Spleen (tissue), 11 donors: ENCODE data around the gene EIF4G1. TPM values are rescaled to one million over a fixed set of nuclear protein-coding genes. Genes with fewer than 3 reads are reported as not detected.

Source experiments
- DNase-seq: peaks from one replicate; pipeline ENCODE4 v3.0.0-alpha.2; 2020
- H3K27ac ChIP-seq, 8 donors: fragments of 200-600 bp; sonication (generic) in 7 of 8; 1 replicate in 4 of 8; 2 replicates in 4 of 8; pipeline versions ENCODE4 v1.5.0 to v1.8.0; 2016 to 2021; ENCODE audit warnings: inconsistent platforms in 4 of 8, mild to moderate bottlenecking in 4 of 8, moderate library complexity in 1 of 8
- H3K27me3 ChIP-seq, 7 donors: fragments of 200-600 bp; sonication (generic) in 6 of 7; replicated peaks in 1 of 7; 1 replicate in 4 of 7; 2 replicates in 3 of 7; pipeline versions ENCODE4 v1.5.0 to v1.8.0; 2016 to 2021; ENCODE audit warnings: inconsistent platforms in 3 of 7, mild to moderate bottlenecking in 1 of 7
- H3K36me3 ChIP-seq, 6 donors: fragments of 200-600 bp; sonication (generic) in 5 of 6; 1 replicate in 4 of 6; 2 replicates in 2 of 6; pipeline versions ENCODE4 v1.5.0 to v1.8.0; 2016 to 2021; ENCODE audit warnings: inconsistent platforms in 2 of 6
- H3K4me1 ChIP-seq, 6 donors: fragments of 200-600 bp; sonication (generic) in 5 of 6; 1 replicate in 3 of 6; 2 replicates in 3 of 6; pipeline versions ENCODE4 v1.5.0 to v1.8.0; 2016 to 2021; ENCODE audit warnings: inconsistent platforms in 3 of 6
- H3K4me3 ChIP-seq, 8 donors: fragments of 200-600 bp; sonication (generic) in 7 of 8; 1 replicate in 4 of 8; 2 replicates in 4 of 8; pipeline versions ENCODE4 v1.5.0 to v1.8.0; 2016 to 2021; ENCODE audit warnings: inconsistent platforms in 4 of 8, mild to moderate bottlenecking in 4 of 8, moderate library complexity in 2 of 8
- H3K9me3 ChIP-seq, 8 donors: fragments of 200-600 bp; sonication (generic) in 7 of 8; 1 replicate in 4 of 8; 2 replicates in 4 of 8; pipeline versions ENCODE4 v1.5.0 to v1.8.0; 2016 to 2021; ENCODE audit warnings: inconsistent platforms in 4 of 8
- CTCF ChIP-seq, 11 experiments: fragments of 200-600 bp in 7 of 11; fragments of 450-650 bp in 4 of 11; sonication (generic) in 4 of 11; IDR thresholded peaks in 8 of 11; conservative IDR thresholded peaks in 3 of 11; 1 replicate in 7 of 11; 2 replicates in 4 of 11; pipeline versions ENCODE4 v1.4.0 to v1.8.0; 2016 to 2021; ENCODE audit warnings: antibody characterized with exemption in 11 of 11, inconsistent platforms in 4 of 11, mild to moderate bottlenecking in 1 of 11
- POLR2A ChIP-seq, 3 donors: fragments of 450-650 bp; IDR thresholded peaks; one replicate each; pipeline ENCODE4 v1.5.1; 2017; ENCODE audit warnings: antibody characterized with exemption in 3 of 3, mild to moderate bottlenecking in 1 of 3
- POLR2AphosphoS5 ChIP-seq, 3 donors: sonication (generic); formaldehyde crosslinking; IDR thresholded peaks; one replicate each; pipeline ENCODE4 v1.5.1; 2017; ENCODE audit warnings: antibody characterized with exemption in 3 of 3
- WGBS, 5 donors: extraction: QIAGEN DNeasy Blood & Tissue Kit in 3 of 5; methylation state at CpG; one replicate each; pipeline versions ENCODE4 v1.1.5 to v1.1.7; 2013 to 2018; 5-methylcytosine and 5-hydroxymethylcytosine counted together
- intact Hi-C: fragments of 100-400 bp; cut with DNase I; formaldehyde crosslinking; loops from one replicate; pipeline ENCODE4 v1.15.0; 2023; ENCODE audit warnings: low total_unique reads
- polyA plus RNA-seq, 3 donors: library from polyadenylated mRNA; stranded (reverse); fragments of 200-250 nt; gene quantifications; one replicate each; pipeline ENCODE4 v1.2.1, GENCODE V29; 2013
- total RNA-seq, 7 donors: library from RNA; depleted of rRNA in 3 of 7; stranded (reverse); fragments of >200 nt in 3 of 7; fragmentation: NEBNext Ultra II Directional in 4 of 7; extraction: Animal tissue kit (Norgen Biotek cat#: 25700) in 4 of 7; gene quantifications; one replicate each; pipeline versions ENCODE4 v1.1.0 to v1.2.1, GENCODE V29; 2016 to 2021
- donor health status: healthy with polysubstance abuse.
- donor health status: DM: no; HTN: no; CAD: no; lungs with moderate emphysema.
- donor health status: DM: no; HTN: no; CAD: no.
- donor health status: Bipolar disorder and iron deficiency.
- donor health status: healthy.
- donor health status: DM: no; HTN: no; CAD: no.
- donor health status: DM: yes; HTN: yes; CAD: no.

The EIF4G1 gene
- total and polyA plus RNA-seq, 10 donors = 83.4 to 294 (median 230) TPM

DNA sequence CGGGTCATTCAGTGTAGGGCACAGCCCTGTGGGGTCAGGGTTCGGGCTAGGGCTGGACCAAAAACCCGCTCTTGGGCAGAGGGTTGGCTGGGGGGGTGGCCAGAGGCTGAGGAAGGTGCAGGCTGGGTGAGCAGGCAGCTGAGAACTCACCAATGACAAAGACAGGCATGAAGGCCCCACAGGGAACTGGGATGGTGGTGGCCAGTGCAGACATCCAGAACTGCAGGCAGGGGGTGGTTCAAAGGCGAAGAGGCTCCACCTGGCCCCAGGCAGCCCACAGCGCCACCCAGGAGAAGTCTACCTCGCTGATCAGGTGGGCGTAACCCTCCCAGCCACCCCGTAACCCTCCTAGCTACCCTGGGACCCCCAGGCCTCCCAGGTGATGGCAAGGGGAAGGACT, 40.3 kb downstream of the EIF4G1 start:
- no peak overlapping the region for H3K27ac ChIP-seq
- 75 to 85% (median 82%) methylated on average over 7 to 8 of the region's 8 CpGs for WGBS, 5 donors
- peaks cover 0 to 15% (median 0%) of the 10 kb centered on the region in 6 donors for H3K36me3 ChIP-seq
- H3K4me1 ChIP-seq = peaks cover 0 to 29% (median 13%) of the 10 kb centered on the region in 6 donors
- H3K4me3 ChIP-seq = no peak overlapping the region
- no peaks in the 10 kb centered on the region for H3K27me3 ChIP-seq
- no peaks in the 10 kb centered on the region for H3K9me3 ChIP-seq
- intact Hi-C loops = no loop called here
- DNase-seq = no peak
- TF ChIP-seq POLR2AphosphoS5 (IDR thresholded peaks at IDR 0.05) (no peak), CTCF (IDR thresholded peaks at IDR 0.05 in 8 of 11, conservative IDR thresholded peaks at IDR 0.05 in 3 of 11) (no peak), POLR2A (IDR thresholded peaks at IDR 0.05) (no peak)

DNA sequence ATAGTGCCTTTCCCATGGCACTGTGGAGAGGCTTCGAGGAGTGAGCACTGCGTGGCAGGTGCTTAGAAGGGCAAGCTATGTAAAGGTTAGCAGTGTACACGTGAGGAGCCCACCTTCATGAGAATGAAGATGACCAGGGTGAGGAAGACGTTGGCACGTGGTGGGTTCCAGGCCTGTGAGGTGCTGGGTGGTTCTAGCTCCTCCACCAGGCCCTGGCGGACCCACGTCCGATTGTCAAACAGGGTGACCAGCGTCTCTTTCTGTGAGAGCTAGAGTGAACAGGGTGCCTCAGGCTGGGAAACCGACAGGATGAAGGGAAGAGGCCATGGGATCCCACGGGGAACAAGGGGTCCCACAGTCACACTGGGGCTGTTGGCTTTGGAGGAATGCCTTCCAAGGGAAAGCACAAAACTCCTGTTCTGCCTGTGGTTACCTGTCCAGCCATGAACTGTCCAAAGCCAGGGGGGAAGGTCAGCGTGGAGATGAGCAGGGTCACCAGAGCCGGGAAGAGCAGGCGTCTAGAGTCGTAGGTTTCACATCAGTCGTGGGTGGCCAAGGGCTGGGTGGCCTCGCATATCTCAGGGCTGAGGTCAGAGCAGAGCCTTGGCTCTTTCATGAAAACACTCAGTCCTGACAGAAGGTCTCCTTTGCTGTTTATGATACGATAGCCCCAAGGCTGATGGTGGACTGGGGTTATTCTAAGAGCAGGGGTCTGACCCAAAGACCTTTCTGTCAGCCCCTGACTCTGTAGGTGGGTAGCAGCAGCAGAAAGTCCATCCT, 41.0 kb downstream of the EIF4G1 start:
- Histone ChIP-seq H3K27me3 (no peaks in the 10 kb centered on the region), H3K4me1 (peaks cover 0 to 34% (median 15%) of the 10 kb centered on the region in 6 donors), H3K36me3 (peaks cover 0 to 15% (median 0%) of the 10 kb centered on the region in 6 donors), H3K9me3 (no peaks in the 10 kb centered on the region), H3K4me3 (no peak overlapping the region), H3K27ac (no peak overlapping the region)
- DNase-seq = no peak
- TF ChIP-seq POLR2AphosphoS5 (IDR thresholded peaks at IDR 0.05) (no peak), CTCF (IDR thresholded peaks at IDR 0.05 in 8 of 11, conservative IDR thresholded peaks at IDR 0.05 in 3 of 11) (no peak), POLR2A (IDR thresholded peaks at IDR 0.05) (no peak)
- intact Hi-C loops = no loop called here
- 88 to 93% (median 89%) methylated on average over 18 of the region's 18 CpGs for WGBS, 5 donors

DNA sequence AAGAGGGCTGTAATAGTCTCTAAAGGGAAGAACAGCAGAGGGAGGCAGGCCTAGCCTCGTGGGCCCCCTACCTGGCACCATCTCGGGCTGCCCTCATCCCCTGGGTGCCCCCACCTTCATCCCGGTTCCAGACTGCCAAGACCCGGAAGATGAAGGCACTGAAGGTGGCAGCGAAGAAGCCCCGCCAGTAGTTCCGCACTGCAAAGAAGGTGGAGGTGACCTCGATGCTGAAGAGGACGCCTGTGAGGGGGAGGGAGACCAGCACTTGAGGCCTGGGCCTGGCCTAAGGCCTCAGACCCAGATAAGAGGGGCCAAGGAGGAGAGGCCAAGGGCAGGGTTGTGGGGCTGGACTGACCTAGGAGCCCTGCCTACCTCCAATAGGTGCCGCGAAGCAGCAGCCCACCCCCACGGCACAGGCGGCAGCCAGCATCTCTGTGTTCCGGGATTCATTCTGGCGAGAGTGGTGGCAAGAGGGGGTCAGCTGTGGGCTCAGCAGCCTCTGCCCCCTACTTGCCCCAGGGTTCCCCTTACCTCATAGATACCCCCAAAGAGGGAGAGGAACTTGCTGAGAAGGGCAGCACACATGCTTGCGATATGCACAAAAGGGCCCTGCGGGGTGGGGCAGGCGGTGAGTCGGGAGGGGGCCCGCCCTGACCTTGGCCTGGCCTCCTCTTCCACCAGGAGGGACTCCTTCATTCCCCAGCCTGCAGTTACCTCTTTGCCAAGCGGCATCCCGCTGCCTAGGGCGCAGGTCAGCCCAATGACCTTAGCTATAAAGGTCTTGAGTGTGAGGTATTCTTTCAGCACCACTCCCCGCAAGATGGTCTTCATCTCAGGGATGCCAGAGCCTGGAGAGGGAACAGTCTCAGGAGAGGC, 43.1 kb downstream of the EIF4G1 start:
- no peaks in the 10 kb centered on the region for H3K27me3 ChIP-seq
- WGBS, 5 donors = 87 to 94% (median 90%) methylated on average over 19 to 24 of the region's 24 CpGs
- intact Hi-C loops = no loop called here

More for the DNA sequence above, 43.1 kb downstream of the EIF4G1 start:
- no peak overlapping the region for H3K4me3 ChIP-seq
- H3K27ac ChIP-seq = no peak overlapping the region
- no peak for DNase-seq
- H3K9me3 ChIP-seq = no peaks in the 10 kb centered on the region
- H3K4me1 ChIP-seq = peaks cover 0 to 45% (median 23%) of the 10 kb centered on the region in 6 donors
- peaks cover 0 to 15% (median 0%) of the 10 kb centered on the region in 6 donors for H3K36me3 ChIP-seq
- TF ChIP-seq CTCF (IDR thresholded peaks at IDR 0.05 in 8 of 11, conservative IDR thresholded peaks at IDR 0.05 in 3 of 11) (no peak), POLR2AphosphoS5 (IDR thresholded peaks at IDR 0.05) (no peak), POLR2A (IDR thresholded peaks at IDR 0.05) (no peak)
